ENCODE results near the gene HACE1.
"Not testable (repeated sequence)": the region's sequence is repeated elsewhere in the genome, so short reads cannot be mapped to it uniquely, and the experiment has no call there.

The HACE1 gene, protein sequence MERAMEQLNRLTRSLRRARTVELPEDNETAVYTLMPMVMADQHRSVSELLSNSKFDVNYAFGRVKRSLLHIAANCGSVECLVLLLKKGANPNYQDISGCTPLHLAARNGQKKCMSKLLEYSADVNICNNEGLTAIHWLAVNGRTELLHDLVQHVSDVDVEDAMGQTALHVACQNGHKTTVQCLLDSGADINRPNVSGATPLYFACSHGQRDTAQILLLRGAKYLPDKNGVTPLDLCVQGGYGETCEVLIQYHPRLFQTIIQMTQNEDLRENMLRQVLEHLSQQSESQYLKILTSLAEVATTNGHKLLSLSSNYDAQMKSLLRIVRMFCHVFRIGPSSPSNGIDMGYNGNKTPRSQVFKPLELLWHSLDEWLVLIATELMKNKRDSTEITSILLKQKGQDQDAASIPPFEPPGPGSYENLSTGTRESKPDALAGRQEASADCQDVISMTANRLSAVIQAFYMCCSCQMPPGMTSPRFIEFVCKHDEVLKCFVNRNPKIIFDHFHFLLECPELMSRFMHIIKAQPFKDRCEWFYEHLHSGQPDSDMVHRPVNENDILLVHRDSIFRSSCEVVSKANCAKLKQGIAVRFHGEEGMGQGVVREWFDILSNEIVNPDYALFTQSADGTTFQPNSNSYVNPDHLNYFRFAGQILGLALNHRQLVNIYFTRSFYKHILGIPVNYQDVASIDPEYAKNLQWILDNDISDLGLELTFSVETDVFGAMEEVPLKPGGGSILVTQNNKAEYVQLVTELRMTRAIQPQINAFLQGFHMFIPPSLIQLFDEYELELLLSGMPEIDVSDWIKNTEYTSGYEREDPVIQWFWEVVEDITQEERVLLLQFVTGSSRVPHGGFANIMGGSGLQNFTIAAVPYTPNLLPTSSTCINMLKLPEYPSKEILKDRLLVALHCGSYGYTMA

DNA sequence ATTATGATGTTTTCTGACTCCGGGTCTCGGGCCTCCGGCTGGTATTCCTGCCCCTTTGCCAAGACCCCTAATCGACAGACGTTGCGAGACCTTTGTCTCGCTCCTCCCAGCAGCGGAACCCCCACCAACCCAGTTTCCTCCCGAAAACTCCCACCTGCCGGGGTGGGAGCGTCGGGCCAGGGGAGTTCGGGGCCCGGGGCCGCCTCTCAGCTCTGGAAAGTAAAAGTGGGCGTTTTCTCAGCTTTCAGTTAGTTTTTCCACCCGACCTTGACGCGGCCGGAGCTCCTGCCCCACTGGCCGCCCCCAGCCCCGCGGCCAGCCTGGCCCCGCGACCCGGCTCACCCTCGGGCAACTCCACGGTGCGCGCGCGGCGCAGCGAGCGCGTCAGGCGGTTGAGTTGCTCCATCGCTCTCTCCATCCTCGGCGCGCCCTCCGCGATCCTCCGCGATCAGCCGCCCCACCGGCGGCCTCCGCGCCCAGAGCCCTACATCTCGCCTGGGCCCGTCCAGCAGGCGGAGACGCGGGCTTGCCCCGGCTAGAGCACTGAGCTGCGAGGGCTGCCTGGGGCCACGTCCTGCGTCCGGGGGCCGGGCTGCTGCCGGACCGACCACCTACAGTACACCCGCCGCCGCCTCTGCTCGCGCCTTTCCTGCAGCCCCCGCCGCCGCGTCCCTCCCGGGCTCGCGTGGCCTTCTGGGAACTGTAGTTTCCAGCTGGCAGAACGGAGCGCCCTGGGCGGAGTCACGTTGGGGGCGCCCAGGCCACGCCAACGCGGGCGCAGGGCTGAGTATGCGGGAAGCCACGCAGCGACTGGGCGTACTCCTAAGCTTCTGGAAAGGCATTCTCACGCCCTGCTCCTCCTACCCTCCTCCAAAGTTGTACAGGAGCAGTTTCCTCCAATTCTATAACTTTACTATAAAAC is at the start of gene HACE1:
Gene HACE1, minus strand, starts transcription at position 695 of the 922 bp plus-strand sequence. Its CDS starts 277 bp downstream, at position 418.
- peak; percentile 73 for DNase-seq (ENCODE audit: low read depth in 2 of 2, low spot score in 1 of 2)

DNA sequence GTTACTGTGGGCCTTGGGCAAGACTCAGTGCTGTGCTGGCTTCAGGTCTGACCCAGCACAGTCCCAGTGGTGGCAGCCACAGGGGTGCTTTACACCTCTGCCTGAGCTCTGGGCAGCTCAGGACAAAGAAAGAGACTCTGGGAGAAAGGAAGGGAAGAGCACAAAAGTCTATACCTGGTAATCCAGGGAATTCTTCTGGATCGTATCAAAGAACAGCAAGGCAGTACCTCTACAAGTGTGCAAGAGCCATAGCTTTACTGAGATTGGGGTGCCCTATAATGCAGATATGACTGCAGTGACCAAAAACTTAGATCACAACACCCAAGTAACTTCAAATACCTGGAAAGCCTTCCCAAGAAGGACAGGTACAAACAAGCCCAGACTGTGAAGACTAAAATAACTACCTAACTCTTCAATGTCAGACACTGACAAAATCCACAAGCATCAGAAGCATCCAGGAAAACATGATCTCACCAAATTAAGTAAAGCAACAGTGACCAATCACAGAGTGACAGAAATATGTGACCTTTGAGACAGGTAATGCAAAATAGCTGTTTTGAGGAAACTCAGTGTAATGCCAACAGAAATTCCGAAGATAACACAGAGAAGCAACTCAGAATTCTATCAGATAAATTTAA is 49.3 kb upstream of the HACE1 start:
- DNase-seq (ENCODE audit: low read depth in 2 of 2, low spot score in 1 of 2), result no peak

DNA sequence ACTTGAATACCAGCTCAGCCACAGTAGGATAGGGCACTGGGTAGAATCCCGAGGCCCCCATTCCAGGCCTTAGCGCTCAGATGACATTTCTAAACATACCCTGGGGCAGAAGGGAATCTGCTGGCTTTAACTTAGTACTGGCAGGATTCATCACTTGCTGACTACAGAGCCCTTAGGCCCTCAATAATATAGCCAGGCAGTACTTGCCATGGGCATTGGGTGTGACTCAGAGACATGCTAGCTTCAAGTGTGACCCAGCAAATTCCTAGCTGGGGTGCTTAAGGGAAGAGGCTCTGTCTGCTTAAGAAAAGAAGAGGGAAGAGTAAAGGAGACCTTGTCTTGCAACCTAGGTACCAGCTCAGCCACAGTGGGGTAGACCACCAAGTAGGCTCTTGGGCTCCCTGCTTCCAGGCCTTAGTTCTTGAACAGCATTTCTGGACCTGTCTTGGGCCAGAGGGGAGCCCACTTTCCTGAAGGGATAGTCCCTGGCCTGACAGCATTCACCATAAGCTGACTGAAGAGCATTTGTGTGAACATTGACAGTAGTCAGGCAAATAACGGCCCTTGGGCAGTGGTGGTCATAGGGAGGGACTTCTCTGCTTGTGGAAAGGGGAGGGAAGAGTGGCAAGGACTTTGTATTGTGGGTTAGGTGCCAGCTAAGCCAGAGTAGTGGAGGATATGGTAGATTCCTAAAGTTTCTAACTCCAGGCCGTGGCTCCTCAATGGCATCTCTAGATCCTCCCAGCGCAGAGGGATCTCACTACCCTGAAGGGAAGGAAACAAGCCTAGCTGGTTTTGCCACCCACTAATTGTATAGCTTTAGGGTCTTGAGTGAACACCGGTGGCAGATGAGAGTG is 48.5 kb upstream of the HACE1 start:
- no peak for DNase-seq (ENCODE audit: low read depth in 2 of 2, low spot score in 1 of 2)

DNA sequence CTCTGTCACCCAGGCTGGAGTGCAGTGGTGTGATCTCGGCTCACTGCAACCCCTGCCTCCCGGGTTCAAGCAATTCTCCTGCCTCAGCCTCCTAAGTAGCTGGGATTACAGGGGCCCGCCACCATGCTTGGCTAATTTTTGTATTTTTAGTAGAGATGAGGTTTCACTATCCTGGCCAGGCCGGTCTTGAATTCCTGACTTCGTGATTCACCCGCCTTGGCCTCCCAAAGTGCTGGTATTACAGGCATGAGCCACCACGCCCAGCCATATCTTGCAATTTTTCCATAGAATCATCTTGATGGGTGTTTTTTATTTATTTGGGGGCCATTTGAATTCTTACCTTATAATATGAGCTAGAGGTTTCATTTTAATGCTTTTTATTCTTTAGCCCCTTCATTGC is 39.2 kb upstream of the HACE1 start:
- not testable (repeated sequence) for DNase-seq (ENCODE audit: low read depth in 2 of 2, low spot score in 1 of 2)

DNA sequence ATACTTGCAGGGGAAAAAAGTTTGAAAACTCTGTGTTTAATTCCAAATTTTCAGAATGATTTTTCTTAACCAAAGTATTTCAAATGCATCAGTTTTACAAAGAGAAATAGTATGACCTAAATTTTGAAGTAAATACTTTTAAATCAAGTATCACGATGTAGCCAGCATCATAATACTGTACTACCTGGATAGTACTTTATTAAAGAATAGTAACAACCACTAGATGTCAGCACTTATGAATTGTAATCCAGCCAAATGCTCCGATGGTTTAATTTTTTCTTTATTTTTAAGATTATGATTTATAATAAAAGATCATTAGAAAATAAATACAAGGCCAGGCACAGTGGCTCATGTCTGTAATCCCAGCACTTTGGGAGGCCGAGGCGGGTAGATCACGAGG is 37.2 kb upstream of the HACE1 start:
- DNase-seq (ENCODE audit: low read depth in 2 of 2, low spot score in 1 of 2), result no peak

DNA sequence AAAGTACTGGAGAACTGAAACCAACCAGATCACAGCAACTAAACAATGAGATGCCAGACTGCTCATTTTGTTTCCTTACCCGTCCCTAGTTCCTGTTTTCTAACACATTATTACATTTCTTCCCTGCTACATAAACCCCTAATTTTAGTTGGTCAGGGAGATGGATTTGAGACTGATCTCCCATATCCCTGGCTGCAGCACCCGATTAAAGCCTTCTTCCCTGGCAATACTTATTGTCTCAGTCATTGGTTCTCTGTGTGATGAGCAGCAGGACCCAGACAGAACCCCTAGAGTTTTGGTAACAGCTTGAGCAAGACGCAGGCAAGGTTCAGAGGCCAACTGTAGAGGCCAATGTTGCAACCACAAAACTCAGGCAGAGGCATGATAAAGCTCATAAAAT is 28.3 kb upstream of the HACE1 start:
- no peak for DNase-seq (ENCODE audit: low read depth in 2 of 2, low spot score in 1 of 2)

DNA sequence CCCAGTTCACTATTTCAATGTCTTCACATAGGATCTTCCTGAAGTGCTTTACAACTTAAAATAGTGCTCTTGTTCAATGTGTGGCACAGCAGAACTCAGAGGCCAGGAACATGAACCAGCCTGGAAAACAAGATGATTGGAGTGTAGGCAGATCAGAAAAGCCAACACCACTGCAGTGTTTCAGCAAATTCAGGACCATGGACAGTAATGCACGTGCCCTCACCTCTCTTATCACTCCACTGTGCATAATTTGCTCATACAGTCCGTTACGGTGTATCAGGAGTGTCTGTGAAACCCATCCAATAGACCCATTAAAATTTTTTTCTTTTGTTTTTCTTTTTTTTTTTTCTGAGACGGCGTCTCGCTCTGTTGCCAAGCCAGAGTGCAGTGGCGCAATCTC is 27.6 kb upstream of the HACE1 start:
- DNase-seq (ENCODE audit: low read depth in 2 of 2, low spot score in 1 of 2), result no peak

DNA sequence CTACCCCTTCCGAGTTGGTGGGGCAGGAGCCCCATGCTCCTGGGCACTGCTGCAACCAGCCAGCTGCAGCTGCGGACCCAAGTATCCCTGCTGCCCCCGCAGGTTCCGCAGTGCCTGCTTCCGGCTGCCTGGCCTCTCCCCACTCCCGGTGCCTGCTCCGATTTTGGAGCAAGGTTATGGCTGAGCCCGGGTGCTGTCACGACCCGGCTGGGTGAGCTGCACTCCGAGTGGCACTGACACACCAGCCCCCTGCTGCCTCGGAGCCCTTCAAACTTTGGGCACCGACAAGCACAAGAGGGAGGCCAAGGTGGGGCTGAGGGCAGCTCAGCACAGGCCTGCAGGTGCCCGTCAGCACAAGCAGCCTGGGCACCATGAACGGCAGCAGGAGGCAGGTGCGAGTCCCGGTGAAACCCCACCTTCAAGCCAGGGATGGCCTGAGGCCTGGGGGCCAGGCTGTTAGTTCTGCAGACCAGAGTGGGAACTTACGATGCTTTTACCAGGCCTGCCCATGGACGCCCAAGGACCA is 25.9 kb upstream of the HACE1 start:
- no peak for DNase-seq (ENCODE audit: low read depth in 2 of 2, low spot score in 1 of 2)

DNA sequence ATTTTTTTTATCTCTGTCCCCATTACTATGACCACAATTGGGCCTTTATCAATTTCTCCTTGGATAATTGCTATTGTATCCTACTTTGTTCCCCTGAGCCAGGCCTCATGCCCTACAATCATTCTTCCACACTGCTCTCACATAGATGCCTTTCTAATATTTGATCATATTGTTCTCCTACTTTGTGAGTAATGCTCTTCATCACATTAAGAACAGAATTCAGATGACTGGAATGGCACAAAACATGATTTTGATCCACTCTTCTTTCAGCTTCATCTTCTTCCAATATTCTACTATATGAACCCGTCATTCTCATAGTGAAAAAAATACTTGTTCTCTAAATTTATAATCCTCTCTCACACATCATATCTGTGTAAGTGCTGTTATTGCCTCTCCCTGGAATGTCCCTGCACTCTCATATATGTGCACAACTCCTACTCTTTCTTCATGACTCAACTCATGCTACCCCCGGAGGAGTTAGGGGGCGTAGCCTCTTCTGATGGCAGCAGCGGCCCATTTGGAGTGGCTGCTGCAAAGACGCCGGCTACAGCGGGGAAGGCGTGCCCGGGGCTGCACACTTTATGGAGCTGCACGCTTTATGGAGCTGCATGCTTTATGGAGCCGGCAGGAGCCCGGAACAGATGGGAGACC is 25.3 kb upstream of the HACE1 start:
- DNase-seq (ENCODE audit: low read depth in 2 of 2, low spot score in 1 of 2), result no peak

DNA sequence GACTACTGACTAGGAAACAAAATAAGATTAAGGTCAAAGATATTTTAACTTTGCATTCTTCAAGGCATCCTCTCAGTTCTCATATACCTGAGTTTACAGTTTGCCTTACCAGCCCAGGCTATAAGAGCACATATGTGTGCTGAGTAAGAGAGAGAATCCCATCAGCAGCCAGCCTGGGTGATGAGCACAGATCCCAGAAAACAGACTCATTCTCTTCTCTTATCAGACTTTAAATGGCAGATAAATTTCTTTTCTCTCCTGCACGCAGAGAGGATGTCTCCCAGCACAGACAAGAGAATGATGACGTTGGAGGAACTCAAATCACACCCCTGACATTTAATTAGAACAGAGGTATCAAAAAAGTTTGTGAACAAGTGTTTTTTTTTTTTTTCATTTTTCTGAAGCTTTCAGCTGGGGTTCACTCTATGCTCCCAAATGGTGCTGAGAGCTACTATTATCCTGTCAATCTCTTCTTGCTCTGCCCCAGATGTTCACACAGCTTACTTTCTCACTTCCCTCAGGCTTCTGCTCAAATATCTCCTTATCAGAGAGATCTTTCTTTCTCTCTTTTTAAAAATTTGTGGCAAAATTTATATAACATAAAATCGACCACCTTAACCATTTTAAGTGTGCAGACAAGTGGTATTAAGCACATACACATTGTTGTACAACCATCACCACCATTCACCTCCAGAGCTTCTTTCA is 22.4 kb upstream of the HACE1 start:
- no peak for DNase-seq (ENCODE audit: low read depth in 2 of 2, low spot score in 1 of 2)

DNA sequence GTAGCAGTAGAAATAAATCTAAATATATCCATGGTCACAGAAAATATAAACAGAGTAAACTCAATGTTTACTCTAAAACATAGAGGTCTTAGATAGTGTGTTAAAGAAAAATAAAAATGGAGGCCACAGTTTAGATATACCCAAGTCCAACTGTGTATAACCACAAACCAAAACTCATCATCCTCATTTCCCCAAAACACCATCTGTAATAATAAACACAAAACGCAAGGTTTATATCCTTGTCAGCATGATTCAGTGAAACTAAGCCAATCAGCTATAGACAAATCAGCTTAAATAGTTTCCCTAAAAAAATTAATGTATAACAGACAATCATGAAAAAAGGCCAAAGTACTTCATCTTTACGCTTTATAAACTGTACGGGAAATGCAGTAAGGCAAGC is 2.7 kb upstream of the HACE1 start:
- no peak for DNase-seq (ENCODE audit: low read depth in 2 of 2, low spot score in 1 of 2)

DNA sequence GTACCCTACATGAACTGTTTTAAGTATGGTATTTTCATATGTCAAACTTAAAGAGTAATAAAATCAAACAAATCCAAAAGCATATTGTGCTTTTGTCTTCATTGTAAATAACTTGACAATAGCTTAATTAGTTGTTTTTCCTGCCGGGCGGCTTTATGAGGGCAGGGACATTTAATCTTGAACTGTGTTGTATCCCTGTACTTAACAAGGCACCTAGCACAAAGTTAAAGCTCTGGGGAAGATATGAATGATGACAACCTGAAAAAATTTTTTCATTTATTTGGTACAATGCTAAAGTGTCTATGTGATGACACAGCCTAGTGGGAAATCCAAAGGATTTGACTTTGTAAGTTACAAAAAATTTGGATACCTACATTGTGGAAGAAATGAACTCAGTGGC is 502 bp upstream of the HACE1 start:
- DNase-seq (ENCODE audit: low read depth in 2 of 2, low spot score in 1 of 2), result no peak

DNA sequence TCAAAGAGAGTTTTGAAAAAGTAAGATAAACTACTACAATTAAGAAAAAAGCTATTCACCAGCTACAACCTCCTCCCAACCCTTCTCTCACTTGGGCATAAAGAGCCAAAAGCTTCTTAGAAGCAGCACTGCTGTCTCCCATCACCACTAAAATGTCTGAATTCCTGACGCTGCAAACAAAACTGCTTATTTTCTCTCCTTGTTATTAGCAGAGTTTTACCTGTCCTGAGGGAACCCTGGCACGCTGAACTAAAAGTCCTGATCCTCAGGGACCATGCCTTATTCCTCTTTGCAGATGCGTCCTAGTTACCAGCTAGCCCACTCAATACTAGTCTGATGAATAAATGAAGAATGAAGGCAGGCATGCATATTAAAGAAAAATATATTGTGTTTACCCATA is 1.1 kb downstream of the HACE1 start:
- no peak for DNase-seq (ENCODE audit: low read depth in 2 of 2, low spot score in 1 of 2)

DNA sequence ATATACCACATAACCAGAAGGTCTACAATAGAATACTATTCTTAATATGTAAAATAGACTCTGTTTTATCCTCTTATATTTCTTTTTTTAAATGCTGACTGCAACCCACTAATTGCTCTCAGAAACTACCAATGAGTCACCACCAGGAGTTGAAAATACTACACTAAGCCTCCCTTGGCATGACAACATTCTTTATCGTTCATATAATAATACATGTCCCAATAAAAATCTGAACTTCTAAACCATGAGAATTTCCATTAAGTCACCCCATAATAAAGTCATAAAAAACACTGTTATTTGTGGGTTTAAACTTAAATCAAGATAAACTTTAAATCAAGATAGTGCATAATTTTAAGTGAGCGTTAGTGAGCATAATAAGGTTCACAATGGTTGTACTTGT is 4.2 kb downstream of the HACE1 start:
- no peak for DNase-seq (ENCODE audit: low read depth in 2 of 2, low spot score in 1 of 2)

DNA sequence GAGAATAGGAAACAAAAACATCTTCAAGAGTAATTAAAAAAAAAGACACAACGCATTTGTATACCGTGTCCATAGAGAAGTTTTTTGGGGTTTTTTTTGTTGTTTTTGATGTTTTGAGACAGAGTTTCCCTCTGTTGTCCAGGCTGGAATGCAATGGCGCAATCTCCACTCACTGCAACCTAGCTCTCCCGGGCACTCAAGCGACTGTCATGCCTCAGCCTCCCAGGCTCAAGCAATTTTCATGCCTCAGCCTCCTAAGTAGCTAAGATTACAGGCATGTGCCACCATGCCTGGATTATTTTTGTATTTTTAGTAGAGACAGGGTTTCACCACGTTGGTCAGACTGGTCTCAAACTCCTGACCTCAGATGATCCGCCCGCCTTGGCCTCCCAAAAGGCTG is 12.0 kb downstream of the HACE1 start:
- DNase-seq (ENCODE audit: low read depth in 2 of 2, low spot score in 1 of 2), result not testable (repeated sequence)

DNA sequence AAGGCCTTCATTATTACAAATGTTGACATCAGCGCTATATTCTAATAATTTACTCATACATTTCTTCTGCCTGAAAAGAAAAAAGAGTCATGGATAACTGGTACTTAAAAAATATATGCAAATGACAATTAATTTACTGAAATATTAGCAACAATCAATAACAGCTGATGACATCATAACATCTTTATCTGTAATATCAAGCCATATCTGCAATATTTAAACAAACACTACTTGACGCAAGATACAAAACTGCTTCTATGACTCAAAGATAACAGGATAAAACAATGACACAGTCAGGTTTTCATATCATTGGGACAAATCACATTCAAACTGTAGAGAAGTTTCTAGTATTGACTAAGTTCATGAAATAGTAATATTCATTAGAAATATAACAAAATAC is 16.5 kb downstream of the HACE1 start:
- no peak for DNase-seq (ENCODE audit: low read depth in 2 of 2, low spot score in 1 of 2)

DNA sequence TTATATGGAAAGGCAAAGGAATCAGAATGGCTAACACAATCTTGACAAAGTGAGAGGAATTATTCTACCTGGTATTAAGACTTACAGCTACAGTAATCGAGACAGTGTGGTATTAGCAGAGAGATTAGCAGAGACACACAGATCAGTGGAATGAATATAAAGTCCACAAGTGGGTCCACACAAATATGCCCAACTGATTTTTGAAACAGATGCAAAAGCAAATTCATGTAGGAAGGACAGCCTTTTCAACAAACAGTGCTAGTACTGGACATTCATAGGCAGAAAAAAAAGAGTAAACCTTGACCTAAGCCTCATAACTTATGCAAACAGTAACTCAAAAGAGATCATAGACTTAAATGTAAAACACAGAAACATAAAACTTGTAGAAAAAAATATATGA is 22.6 kb downstream of the HACE1 start:
- DNase-seq (ENCODE audit: low read depth in 2 of 2, low spot score in 1 of 2), result no peak

DNA sequence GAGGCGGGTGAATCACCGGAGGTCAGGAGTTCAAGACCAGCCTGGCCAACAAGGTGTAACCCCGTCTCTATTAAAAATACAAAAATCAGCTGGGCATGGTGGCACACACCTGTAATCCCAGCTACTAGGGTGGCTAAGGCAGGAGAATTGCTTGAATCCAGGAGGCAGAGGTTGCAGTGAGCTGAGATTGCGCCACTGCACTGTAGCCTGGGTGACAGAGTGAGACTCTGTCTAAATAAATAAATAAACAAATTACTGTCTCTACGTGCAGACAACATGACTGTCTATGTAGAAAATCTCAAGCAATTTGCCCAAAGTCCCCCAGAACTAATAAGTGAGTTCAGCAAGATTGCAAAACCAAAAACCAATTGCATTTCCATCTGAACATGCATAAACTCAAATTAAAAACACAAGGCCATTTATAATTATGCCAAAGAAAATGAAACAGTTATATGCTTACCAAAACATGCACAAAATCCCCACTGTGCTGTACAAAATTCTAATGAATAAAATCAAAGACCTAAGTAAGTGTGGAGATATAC is 23.2 kb downstream of the HACE1 start:
- DNase-seq (ENCODE audit: low read depth in 2 of 2, low spot score in 1 of 2), result not testable (repeated sequence)
